Right kidney (tissue), 1 donor: ENCODE results near the gene APLF.
A peak's percentile ranks its signal among the peaks of the same experiment; 100 is the strongest.
"Not testable (repeated sequence)": the region's sequence is repeated elsewhere in the genome, so short reads cannot be mapped to it uniquely, and the experiment has no call there.

ENCODE experiments used
- DNase-seq: peaks from one replicate; pipeline ENCODE4 v3.0.0-alpha.2; 2016

The APLF gene

GRCh38 chr2:68438455-68439303 lies 28.7 kb upstream of the APLF start:
- DNase-seq: no peak

GRCh38 chr2:68441179-68441993 lies 26.0 kb upstream of the APLF start:
- peak; percentile 38 for DNase-seq

DNA sequence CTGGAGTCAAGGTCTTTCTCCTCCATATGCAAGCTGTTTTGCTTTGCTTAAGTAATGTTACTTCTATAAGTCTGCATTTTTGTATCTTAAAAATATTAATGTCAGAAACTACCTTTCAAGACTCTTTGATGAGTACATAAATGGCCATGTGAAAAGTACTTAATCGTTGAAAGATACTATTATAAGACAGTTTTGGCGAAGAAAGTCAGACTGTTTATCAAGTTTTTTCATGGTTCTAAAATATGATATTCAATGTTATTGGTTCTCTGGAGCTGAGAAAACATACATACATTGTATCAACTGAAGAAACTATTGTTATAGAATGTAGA lies 25.4 kb upstream of the APLF start:
- no peak for DNase-seq

GRCh38 chr2:68446425-68446824 lies 21.0 kb upstream of the APLF start:
- not testable (repeated sequence) for DNase-seq

- DNase-seq: no peak
Observed at GRCh38 chr2:68447118-68447517, 20.3 kb upstream of the APLF start.

DNA sequence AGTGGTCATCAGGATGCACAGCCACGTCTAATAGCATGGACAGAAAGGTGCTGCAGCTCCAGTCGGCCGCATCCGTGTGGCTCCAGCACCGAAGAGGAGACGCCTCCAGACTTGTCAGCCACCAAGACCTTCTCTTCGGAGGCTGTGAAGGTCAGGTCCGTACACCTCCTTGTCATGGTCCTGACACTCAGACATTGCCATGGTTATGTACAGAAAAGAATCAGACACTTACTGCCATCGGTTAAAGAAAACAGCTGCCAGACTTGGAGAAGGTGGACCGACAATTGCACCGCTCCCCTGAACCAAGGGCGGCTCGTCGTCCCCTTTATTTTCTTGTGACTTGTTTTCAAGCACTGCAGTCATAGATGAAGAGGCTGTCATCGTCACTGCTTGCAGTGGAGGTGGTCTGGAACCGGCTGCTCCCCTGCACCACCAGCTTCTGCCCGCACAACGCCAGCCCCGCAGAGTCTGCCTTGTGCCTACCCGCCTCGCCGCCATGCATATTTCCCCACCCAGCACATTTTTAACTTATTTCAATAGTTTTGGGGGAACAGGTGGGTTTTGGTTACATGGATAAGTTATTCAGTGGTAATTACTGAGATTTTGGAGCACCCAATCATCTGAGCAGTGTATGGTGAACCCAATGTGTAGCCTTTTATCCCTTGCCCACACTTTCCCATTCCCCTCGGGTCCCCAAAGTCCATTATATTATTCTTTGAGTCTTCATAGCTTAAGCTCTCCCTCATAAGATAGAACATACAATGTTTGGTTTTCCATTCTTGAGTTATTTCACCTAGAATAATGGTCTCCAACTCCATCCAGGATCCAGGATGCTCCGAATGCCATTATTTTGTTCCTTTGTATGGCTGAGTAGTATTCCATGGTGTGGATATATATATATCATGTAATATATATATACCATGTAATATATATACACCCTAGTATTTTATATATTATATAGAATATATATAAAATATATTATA lies 18.4 kb upstream of the APLF start:
- DNase-seq: peak; percentile 24

- DNase-seq: no peak
Observed at GRCh38 chr2:68452158-68452900, 15.1 kb upstream of the APLF start.

DNA sequence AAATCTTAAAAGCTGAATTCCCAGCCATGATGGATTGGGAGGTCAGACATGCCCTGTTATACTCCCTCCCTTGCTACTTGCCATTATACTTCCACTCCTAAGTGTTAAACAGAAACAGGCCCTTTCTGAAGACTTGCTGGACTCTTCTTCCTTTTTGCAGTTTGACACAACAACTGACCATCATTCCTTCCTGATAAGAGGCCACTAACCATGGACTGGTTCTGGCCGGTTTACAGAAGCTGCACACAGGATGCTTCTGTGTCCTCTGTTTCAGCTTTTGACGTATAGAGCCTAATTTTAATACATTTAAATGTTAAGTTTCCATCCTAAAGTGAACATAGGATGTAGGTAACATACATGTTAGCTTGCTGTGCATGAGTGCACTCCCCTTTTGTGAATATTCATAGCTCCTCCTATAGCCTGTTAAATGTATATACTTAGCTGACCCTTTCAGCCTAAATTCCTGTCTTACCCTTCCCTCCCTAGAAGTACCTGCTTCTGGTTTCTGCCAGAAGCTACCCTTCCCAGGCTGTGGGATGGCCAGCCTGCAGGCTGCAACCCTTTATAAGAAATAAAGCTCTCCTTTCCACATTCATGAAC lies 13.5 kb upstream of the APLF start:
- DNase-seq: no peak

DNA sequence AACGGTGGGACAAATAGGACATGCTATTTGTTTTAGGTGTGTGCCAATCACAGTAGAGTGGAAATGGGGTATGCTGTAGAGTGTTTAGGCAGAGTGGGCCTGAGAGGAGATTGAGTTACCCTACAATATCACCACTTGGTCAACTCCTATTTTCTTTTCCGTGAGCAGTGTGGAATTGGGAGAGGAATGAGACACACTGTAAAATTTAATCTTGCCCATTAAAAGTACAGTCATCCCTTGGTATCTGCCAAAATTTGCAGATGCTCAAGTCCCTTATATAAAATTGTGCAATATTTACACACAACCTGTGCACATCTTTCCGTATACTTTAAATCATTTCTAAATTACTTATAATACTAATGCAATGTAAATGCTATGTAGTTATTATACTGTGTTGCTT lies 12.7 kb upstream of the APLF start:
- DNase-seq: no peak

- no peak for DNase-seq
Observed at GRCh38 chr2:68456198-68456597, 11.2 kb upstream of the APLF start.

- DNase-seq: no peak
Observed at GRCh38 chr2:68458981-68459380, 8.4 kb upstream of the APLF start.

- DNase-seq: no peak
Observed at GRCh38 chr2:68463287-68463877, 4.0 kb upstream of the APLF start.

DNA sequence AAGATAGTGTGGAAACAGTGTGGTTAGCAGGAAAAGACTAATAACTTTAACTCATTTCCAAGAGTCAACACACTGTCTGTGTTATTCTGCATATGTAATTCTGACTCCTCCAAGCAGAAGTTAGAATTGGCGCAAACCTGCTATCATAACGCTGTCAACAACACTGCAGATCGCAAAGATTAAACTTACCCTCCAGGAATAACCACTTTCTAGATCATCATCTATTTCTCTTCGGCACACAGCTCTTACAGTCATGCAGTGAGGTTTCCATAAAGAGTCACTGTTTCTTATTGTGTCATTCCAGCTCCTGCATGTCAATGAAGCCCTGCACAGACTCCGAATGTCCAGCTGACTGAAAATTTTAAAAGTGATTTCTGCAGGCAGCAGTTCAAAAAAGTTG lies 2.7 kb upstream of the APLF start:
- no peak for DNase-seq

DNA sequence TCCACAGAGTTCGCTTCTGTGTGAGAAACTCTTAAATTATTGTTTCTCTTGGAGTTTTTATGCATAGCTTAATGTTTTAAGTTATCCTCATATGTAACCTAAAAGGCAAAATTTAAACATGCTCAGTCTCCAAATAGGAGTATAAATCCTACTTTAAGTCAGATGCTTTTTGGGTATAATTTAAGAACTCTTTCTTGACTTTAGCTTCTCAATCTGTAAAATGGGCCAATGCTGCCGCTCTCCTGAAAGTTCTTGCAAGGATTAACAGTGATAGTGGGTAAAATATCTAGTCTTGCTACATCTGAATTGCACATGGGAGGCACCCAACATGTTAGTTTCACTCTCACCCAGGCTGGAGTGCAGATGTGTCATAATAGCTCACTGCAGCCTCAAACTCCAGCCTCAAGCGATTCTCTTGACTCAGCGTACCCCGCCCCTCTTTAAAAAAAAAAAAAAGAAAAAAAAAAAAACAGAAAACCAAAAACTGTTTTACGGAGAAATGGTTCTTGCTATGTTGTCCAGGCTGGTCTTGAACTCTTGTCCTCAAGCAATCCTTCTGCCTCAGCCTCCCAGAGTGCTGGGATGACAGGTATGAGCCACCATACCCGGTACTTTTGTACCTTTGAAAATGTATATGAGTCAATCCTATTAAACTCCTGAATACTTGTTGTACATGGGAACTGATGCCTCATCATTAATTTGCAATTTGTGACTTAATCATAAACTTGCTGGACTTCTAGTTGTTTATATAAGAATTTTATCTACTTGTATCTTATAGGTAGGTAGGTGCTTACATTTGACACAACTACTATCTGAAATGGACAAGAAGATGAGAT lies 2.1 kb upstream of the APLF start:
- no peak for DNase-seq

DNA sequence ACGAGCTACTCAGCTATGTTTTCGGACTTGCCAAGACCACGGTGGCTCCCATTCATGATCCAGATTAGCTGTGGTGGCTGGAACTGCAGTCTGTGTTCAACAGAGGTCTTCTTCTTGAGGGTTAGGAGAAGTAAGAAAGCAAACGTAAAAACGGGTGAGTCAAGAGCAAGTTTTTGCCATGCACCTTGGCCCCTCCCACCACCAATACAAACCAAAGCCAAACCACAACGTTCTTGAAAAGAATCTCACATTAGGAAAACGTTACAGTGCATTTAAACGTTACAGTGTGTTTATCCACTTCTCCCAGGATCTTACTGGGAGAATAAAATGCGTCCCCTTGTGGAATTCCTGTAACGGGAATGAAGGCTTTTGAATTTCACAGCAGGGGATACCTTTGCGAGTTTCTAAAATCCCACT lies 1.0 kb upstream of the APLF start:
- DNase-seq: no peak

DNA sequence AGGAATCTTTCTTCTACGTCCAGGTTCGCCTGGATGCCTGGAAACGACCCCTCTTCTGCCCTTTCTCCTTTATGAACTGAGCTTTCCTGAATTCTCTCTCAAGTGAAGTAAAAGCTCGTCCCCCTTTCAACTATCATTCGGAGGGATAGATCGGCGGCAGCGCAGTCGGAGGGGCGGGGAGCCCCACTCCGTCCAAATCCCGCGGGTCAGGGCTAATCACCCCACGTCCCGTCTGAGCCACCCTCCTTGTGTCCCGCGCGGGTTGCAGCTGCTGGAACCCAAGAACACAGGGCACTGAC lies 658 bp upstream of the APLF start:
- no peak for DNase-seq

- no peak for DNase-seq
Observed at GRCh38 chr2:68468801-68469200, 1.4 kb downstream of the APLF start.

DNA sequence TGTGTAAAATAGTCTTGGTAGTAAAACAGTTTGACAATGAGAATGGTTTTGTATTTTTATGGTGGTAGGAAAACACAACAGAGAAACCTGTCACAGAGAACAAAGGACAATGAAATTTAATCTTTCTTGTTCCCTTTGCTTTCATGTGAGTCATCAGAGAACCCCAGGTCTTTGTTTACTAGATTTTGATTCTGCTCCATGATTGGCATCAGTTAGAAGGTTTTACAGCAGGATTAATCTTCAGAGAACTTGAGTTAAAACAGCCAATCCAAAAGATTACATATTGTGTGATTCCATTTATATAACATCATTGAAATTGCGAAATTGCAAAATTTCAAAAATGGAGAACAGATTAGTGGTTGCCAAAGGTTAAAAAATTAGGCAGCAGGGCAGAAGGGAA lies 2.5 kb downstream of the APLF start:
- DNase-seq: no peak

DNA sequence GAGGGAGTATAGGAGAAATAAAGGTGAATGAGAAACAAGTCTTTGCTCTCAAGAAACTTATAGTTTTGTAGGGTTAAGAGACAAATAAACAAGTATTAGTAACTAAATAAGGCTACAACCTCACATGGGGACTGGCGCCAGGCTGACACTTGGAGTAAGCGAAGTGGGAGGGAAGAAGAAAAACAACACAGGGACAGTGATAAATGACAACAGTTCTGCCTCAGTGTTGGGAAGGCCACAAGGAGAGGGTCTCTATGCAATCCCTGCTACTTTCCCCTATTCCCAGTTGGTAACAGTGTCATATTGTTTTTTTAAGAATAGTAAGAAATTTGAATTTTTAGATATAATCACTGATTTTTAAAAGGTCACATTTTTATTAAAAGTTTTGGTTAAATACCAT lies 4.0 kb downstream of the APLF start:
- no peak for DNase-seq

- DNase-seq: no peak
Observed at GRCh38 chr2:68472796-68473414, 5.5 kb downstream of the APLF start.
